Neural progenitor cell (in vitro differentiated cells): ENCODE data around the gene COX20.

ENCODE experiments used
- CTCF ChIP-seq: fragments of 200-600 bp; sonication (generic); IDR thresholded peaks from 2 replicates; pipeline ENCODE4 v1.5.1; 2017; ENCODE audit warnings: antibody characterized with exemption, mild to moderate bottlenecking
- EZH2 ChIP-seq: fragments of 200-600 bp; sonication (generic); IDR thresholded peaks from 2 replicates; pipeline ENCODE4 v1.6.1; 2017; ENCODE audit warnings: antibody characterized with exemption, mild to moderate bottlenecking, moderate library complexity
- EZH2phosphoT487 ChIP-seq: fragments of 200-600 bp; sonication (generic); IDR thresholded peaks from 2 replicates; pipeline ENCODE4 v1.6.1; 2017; ENCODE audit warnings: antibody characterized with exemption

DNA sequence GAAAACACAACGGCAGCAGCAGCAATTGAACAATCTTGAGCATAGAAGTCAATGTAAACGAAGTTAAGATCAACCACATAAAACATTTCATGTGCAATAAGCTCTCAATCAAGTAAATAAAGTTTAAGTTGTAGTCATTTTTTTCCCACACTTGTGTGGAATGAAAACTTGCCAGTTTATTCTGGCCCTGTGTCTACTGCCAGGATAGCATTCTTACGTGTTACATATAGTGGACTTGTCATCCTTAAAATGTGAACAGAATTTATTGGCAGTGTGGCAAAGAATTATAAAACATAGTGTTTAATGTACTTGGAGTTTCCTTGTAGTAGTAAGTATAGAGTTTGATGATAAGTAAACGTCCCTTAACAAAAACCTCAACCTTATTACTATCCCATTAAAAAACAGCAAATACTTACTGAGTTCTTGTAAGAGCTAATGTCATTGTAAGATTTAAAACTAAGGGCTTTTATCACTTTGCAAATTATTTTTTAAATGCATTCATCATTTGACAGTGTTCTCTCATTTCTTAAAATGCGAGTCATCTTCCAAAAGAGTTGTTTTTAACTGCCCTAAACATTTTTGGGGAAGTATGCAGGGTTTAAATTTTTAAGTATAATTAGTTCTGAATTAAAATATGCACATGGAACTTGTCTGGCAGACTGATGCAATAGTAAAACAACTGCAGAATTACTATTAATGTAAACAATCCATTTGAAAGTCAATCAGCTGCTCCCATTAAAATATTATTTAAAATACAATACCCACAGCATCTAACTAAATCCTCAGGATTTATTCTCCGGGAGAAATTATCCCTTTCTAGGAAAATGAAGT lies 7.9 kb downstream of the COX20 start:
- TF ChIP-seq CTCF (no peak), EZH2 (no peak), EZH2phosphoT487 (no peak)
